Uterus (tissue), 4 donors: ENCODE data around the gene ADD2. TPM values are rescaled to one million over a fixed set of nuclear protein-coding genes. Genes with fewer than 3 reads are reported as not detected.

ENCODE experiments used
- DNase-seq, 2 donors: peaks; one replicate each; pipeline ENCODE4 v3.0.0-alpha.2; 2019 to 2020
- H3K27ac ChIP-seq, 2 donors: fragments of 200-600 bp; sonication (generic); 1 replicate in 1 of 2; 2 replicates in 1 of 2; pipeline ENCODE4 v1.5.1; 2016 to 2018
- H3K27me3 ChIP-seq, 2 donors: fragments of 200-600 bp; sonication (generic); one replicate each; pipeline ENCODE4 v1.5.1; 2018 to 2019; ENCODE audit warnings: control low read depth in 1 of 2
- H3K36me3 ChIP-seq, 2 donors: fragments of 200-600 bp; sonication (generic); one replicate each; pipeline ENCODE4 v1.5.1; 2019; ENCODE audit warnings: control low read depth in 1 of 2
- H3K4me1 ChIP-seq, 2 donors: fragments of 200-600 bp; sonication (generic); one replicate each; pipeline ENCODE4 v1.5.1; 2018 to 2019; ENCODE audit warnings: control low read depth in 1 of 2
- H3K4me3 ChIP-seq, 2 donors: fragments of 200-600 bp; sonication (generic); 1 replicate in 1 of 2; 2 replicates in 1 of 2; pipeline ENCODE4 v1.5.1; 2018 to 2019; ENCODE audit warnings: mild to moderate bottlenecking in 1 of 2
- H3K9me3 ChIP-seq, 2 donors: fragments of 200-600 bp; sonication (generic); one replicate each; pipeline ENCODE4 v1.5.1; 2019; ENCODE audit warnings: control low read depth in 1 of 2
- CTCF ChIP-seq, 4 experiments: fragments of 200-600 bp in 2 of 4; fragments of 450-650 bp in 2 of 4; sonication (generic) in 2 of 4; IDR thresholded peaks; one replicate each; pipeline ENCODE4 v1.5.1; 2016 to 2019; ENCODE audit warnings: antibody characterized with exemption in 4 of 4, mild to moderate bottlenecking in 2 of 4, moderate library complexity in 1 of 4
- POLR2A ChIP-seq, 2 donors: fragments of 450-650 bp; IDR thresholded peaks; one replicate each; pipeline ENCODE4 v1.6.1; 2016; ENCODE audit warnings: antibody characterized with exemption in 2 of 2, mild to moderate bottlenecking in 1 of 2, moderate library complexity in 1 of 2
- intact Hi-C: fragments of 100-400 bp; cut with DNase I; formaldehyde crosslinking; loops from one replicate; pipeline ENCODE4 v1.15.1; 2023; ENCODE audit warnings: low total_unique reads
- total RNA-seq, 4 donors: library from RNA; depleted of rRNA in 3 of 4; stranded (reverse); fragments of >200 nt in 3 of 4; gene quantifications; one replicate each; pipeline versions ENCODE4 v1.1.0 to v1.2.4, GENCODE V29; 2014 to 2023
- donor health status: DM: yes; HTN: yes; CAD: no.

Gene ADD2
- total RNA-seq, 4 donors from 2014 or later = 0.51 to 5.2 (median 2.6) TPM

DNA sequence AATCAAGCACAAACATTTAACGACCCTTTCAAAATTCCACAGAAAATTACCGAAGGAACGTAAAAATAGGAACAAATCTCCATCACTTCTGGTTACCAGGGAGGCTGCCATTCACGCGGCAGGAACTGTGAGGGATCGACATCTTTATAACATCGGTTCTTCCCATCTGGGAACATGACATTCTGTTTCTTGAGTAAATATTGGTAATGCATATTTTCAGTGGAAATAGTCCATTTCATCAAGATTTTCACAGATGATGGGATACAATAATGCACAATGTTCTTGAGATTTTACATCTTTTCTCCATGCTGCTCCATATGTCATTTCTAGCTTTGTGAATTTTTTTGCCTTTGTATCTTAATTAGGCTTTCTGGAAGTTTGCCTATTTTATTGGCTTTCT is 10.0 kb downstream of the ADD2 start:
- H3K36me3 ChIP-seq = no peaks in the 10 kb centered on the region
- DNase-seq = no peak
- intact Hi-C loops = no loop called here
- H3K9me3 ChIP-seq = no peaks in the 10 kb centered on the region
- H3K4me1 ChIP-seq = no peaks in the 10 kb centered on the region
- H3K27ac ChIP-seq = no peak overlapping the region
- H3K27me3 ChIP-seq = no peaks in the 10 kb centered on the region
- TF ChIP-seq CTCF (IDR thresholded peaks at IDR 0.05) = no peak
- TF ChIP-seq POLR2A (IDR thresholded peaks at IDR 0.05) = no peak
- H3K4me3 ChIP-seq = no peak overlapping the region

- TF ChIP-seq CTCF (IDR thresholded peaks at IDR 0.05) = no peak
- no peak for TF ChIP-seq POLR2A (IDR thresholded peaks at IDR 0.05)
- no peaks in the 10 kb centered on the region for H3K4me1 ChIP-seq
- intact Hi-C loops = no loop called here
- H3K4me3 ChIP-seq = no peak overlapping the region
- no peaks in the 10 kb centered on the region for H3K9me3 ChIP-seq
- no peaks in the 10 kb centered on the region for H3K36me3 ChIP-seq
- no peak for DNase-seq
- H3K27me3 ChIP-seq = no peaks in the 10 kb centered on the region
- H3K27ac ChIP-seq = no peak overlapping the region
Observed at GRCh38 chr2:70757360-70757759, 10.6 kb downstream of the ADD2 start.

GRCh38 chr2:70756128-70756527 is 11.9 kb downstream of the ADD2 start:
- no peaks in the 10 kb centered on the region for H3K4me1 ChIP-seq
- intact Hi-C loops = no loop called here
- no peak overlapping the region for H3K4me3 ChIP-seq
- no peaks in the 10 kb centered on the region for H3K36me3 ChIP-seq
- H3K9me3 ChIP-seq = no peaks in the 10 kb centered on the region
- DNase-seq = no peak
- H3K27me3 ChIP-seq = no peaks in the 10 kb centered on the region
- no peak overlapping the region for H3K27ac ChIP-seq
- TF ChIP-seq POLR2A (IDR thresholded peaks at IDR 0.05) (no peak), CTCF (IDR thresholded peaks at IDR 0.05) (no peak)

- Histone ChIP-seq H3K4me1 (no peaks in the 10 kb centered on the region), H3K4me3 (no peak overlapping the region), H3K27ac (no peak overlapping the region), H3K36me3 (no peaks in the 10 kb centered on the region), H3K27me3 (no peaks in the 10 kb centered on the region), H3K9me3 (no peaks in the 10 kb centered on the region)
- no peak for DNase-seq
- TF ChIP-seq CTCF (IDR thresholded peaks at IDR 0.05) (no peak), POLR2A (IDR thresholded peaks at IDR 0.05) (no peak)
- intact Hi-C loops = no loop called here
Observed at GRCh38 chr2:70753902-70754301, 14.1 kb downstream of the ADD2 start.

DNA sequence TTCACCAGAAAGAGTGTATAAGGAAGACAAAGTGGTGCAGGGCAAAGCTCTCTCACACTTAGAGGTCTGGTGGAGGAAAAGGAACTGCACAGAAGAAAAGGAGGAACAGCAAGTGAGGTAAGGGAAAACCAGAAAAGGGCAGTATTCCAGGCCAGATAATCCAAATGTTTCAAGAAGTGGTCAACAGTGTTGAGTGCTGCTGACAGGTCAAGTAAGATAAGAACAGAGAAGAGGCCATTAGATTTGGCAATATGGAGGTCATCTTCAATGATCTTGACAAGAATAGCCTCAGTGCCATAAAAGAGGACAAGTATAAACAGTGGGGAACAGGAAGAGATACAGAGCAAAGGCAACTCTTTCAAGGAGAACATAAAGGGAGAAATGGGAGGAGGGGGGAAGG is 15.0 kb downstream of the ADD2 start:
- no peak for DNase-seq
- no peak overlapping the region for H3K4me3 ChIP-seq
- intact Hi-C loops = no loop called here
- H3K9me3 ChIP-seq = no peaks in the 10 kb centered on the region
- no peak overlapping the region for H3K27ac ChIP-seq
- TF ChIP-seq CTCF (IDR thresholded peaks at IDR 0.05) = no peak
- TF ChIP-seq POLR2A (IDR thresholded peaks at IDR 0.05) = no peak
- H3K4me1 ChIP-seq = no peaks in the 10 kb centered on the region
- no peaks in the 10 kb centered on the region for H3K27me3 ChIP-seq
- H3K36me3 ChIP-seq = no peaks in the 10 kb centered on the region
